Measurements from ENCODE around the gene MYOCOS.
A peak's percentile ranks its signal among the peaks of the same experiment; 100 is the strongest.

MYOCOS gene

GRCh38 chr1:171623651-171624331 lies 1.7 kb downstream of the MYOCOS start:
- H3K27ac ChIP-seq, result no peak overlapping the region
- DNase-seq (ENCODE audit: low read depth, low spot score), result no peak

GRCh38 chr1:171625225-171625624 lies 3.2 kb downstream of the MYOCOS start:
- no peak for DNase-seq (ENCODE audit: low read depth, low spot score)
- H3K27ac ChIP-seq, result no peak overlapping the region

- no peak overlapping the region for H3K27ac ChIP-seq
- no peak for DNase-seq (ENCODE audit: low read depth, low spot score)
Measured at GRCh38 chr1:171627020-171627419, 5.0 kb downstream of the MYOCOS start.

- no peak for DNase-seq (ENCODE audit: low read depth, low spot score)
- no peak overlapping the region for H3K27ac ChIP-seq
Measured at GRCh38 chr1:171628225-171628624, 6.2 kb downstream of the MYOCOS start.

- no peak for DNase-seq (ENCODE audit: low read depth, low spot score)
- no peak overlapping the region for H3K27ac ChIP-seq
Measured at GRCh38 chr1:171635661-171636060, 13.6 kb downstream of the MYOCOS start.

- H3K27ac ChIP-seq, result no peak overlapping the region
- no peak for DNase-seq (ENCODE audit: low read depth, low spot score)
Measured at GRCh38 chr1:171636141-171636540, 14.1 kb downstream of the MYOCOS start.

GRCh38 chr1:171637928-171638576 lies 16.0 kb downstream of the MYOCOS start:
- no peak for DNase-seq (ENCODE audit: low read depth, low spot score)
- H3K27ac ChIP-seq, result no peak overlapping the region

GRCh38 chr1:171640225-171640624 lies 18.2 kb downstream of the MYOCOS start:
- no peak overlapping the region for H3K27ac ChIP-seq
- DNase-seq (ENCODE audit: low read depth, low spot score), result no peak

GRCh38 chr1:171641076-171641864 lies 19.2 kb downstream of the MYOCOS start:
- no peak for DNase-seq (ENCODE audit: low read depth, low spot score)
- no peak overlapping the region for H3K27ac ChIP-seq

- no peak overlapping the region for H3K27ac ChIP-seq
- DNase-seq (ENCODE audit: low read depth, low spot score), result no peak
Measured at GRCh38 chr1:171642197-171642596, 20.2 kb downstream of the MYOCOS start.

- H3K27ac ChIP-seq, result no peak overlapping the region
- DNase-seq (ENCODE audit: low read depth, low spot score), result no peak
Measured at GRCh38 chr1:171643156-171643555, 21.1 kb downstream of the MYOCOS start.

GRCh38 chr1:171644805-171645483 lies 22.9 kb downstream of the MYOCOS start:
- DNase-seq (ENCODE audit: low read depth, low spot score), result peak; percentile 27
- no peak overlapping the region for H3K27ac ChIP-seq

- no peak overlapping the region for H3K27ac ChIP-seq
- DNase-seq (ENCODE audit: low read depth, low spot score), result no peak
Measured at GRCh38 chr1:171645553-171646248, 23.7 kb downstream of the MYOCOS start.

GRCh38 chr1:171646249-171646560 lies 24.2 kb downstream of the MYOCOS start:
- H3K27ac ChIP-seq, result no peak overlapping the region
- no peak for DNase-seq (ENCODE audit: low read depth, low spot score)

- H3K27ac ChIP-seq, result no peak within 1 kb of the TSS
- DNase-seq (ENCODE audit: low read depth, low spot score), result no peak
Measured at GRCh38 chr1:171652234-171652822, 30.3 kb downstream of the MYOCOS start, which contains the start of gene MYOC. Gene MYOC, minus strand, starts transcription at chr1:171652688. Its CDS starts 77 bp downstream, at chr1:171652611.

- no peak for DNase-seq (ENCODE audit: low read depth, low spot score)
- no peak overlapping the region for H3K27ac ChIP-seq
Measured at GRCh38 chr1:171653796-171654195, 31.8 kb downstream of the MYOCOS start.

- H3K27ac ChIP-seq, result no peak overlapping the region
- DNase-seq (ENCODE audit: low read depth, low spot score), result no peak
Measured at GRCh38 chr1:171654201-171654941, 32.3 kb downstream of the MYOCOS start.

- DNase-seq (ENCODE audit: low read depth, low spot score), result no peak
- H3K27ac ChIP-seq, result no peak overlapping the region
Measured at GRCh38 chr1:171654942-171655745, 33.1 kb downstream of the MYOCOS start.

Data from epithelial cell of prostate (primary cell).